Kidney (tissue), 14 donors: Measurements from ENCODE around the gene NCMAP. TPM values are rescaled to one million over a fixed set of nuclear protein-coding genes. Genes with fewer than 3 reads are reported as not detected.
"Not testable (repeated sequence)": the region's sequence is repeated elsewhere in the genome, so short reads cannot be mapped to it uniquely, and the experiment has no call there.

Experiments used
- DNase-seq, 5 donors: peaks; one replicate each; pipeline ENCODE4 v3.0.0-alpha.2; 2013 to 2020
- FAIRE-seq: peaks from 2 replicates; lab custom pipeline; 2012; peaks lifted over from hg19 to GRCh38; lab: Jason Lieb, UNC
- H3K27ac ChIP-seq, 2 donors: one replicate each; pipeline ENCODE4 v1.7.0; 2013; ENCODE audit warnings: low read depth in 2 of 2, low read length in 2 of 2, inconsistent platforms in 1 of 2
- H3K27me3 ChIP-seq: one replicate; pipeline ENCODE4 v1.7.1; 2013; ENCODE audit warnings: low read length, inconsistent platforms; ENCODE audit not compliant: control insufficient read depth, insufficient read depth
- H3K36me3 ChIP-seq, 3 donors: one replicate each; pipeline versions ENCODE4 v1.7.0 to v1.7.1; 2013; ENCODE audit warnings: low read length in 3 of 3, control low read depth in 1 of 3, inconsistent platforms in 1 of 3; ENCODE audit not compliant: insufficient read depth in 3 of 3, control insufficient read depth in 2 of 3
- H3K4me1 ChIP-seq, 3 donors: one replicate each; pipeline versions ENCODE4 v1.7.0 to v1.7.1; 2013; ENCODE audit warnings: low read length in 3 of 3, inconsistent platforms in 1 of 3, low read depth in 1 of 3; ENCODE audit not compliant: control insufficient read depth in 2 of 3, insufficient read depth in 2 of 3
- H3K4me3 ChIP-seq, 3 donors: one replicate each; pipeline versions ENCODE4 v1.7.0 to v1.8.1; 2013; ENCODE audit warnings: low read length in 3 of 3, control low read depth in 1 of 3, inconsistent platforms in 1 of 3
- H3K9ac ChIP-seq, 3 donors: one replicate each; pipeline versions ENCODE4 v1.7.0 to v1.7.1; 2013; ENCODE audit warnings: low read length in 3 of 3, control low read depth in 1 of 3, inconsistent platforms in 1 of 3
- H3K9me3 ChIP-seq, 3 donors: one replicate each; pipeline versions ENCODE4 v1.7.0 to v1.7.1; 2013; ENCODE audit warnings: low read length in 3 of 3, control low read depth in 1 of 3, inconsistent platforms in 1 of 3; ENCODE audit not compliant: control insufficient read depth in 2 of 3, insufficient read depth in 1 of 3
- CTCF ChIP-seq: IDR thresholded peaks from 3 replicates; pipeline ENCODE4 v1.5.1; 2012; ENCODE audit warnings: mild to moderate bottlenecking, moderate library complexity, borderline replicate concordance; ENCODE audit not compliant: insufficient read depth; ENCODE audit errors: extremely low read depth
- intact Hi-C: fragments of 100-400 bp; cut with DNase I; formaldehyde crosslinking; loops from one replicate; pipeline ENCODE4 v1.11.1; 2022
- polyA plus RNA-seq: library from polyadenylated mRNA; stranded (reverse); fragments of 350-450 nt; fragmentation: Illumina TruSeq; extraction: RNeasy Lipid Tissue Mini Kit (QIAGEN cat#74804); gene quantifications from one replicate; pipeline ENCODE4 v1.2.3, GENCODE V29; 2014; ENCODE audit warnings: low read depth, low replicate concordance; ENCODE audit not compliant: insufficient read depth
- total RNA-seq: library from RNA; stranded (reverse); fragmentation: NEBNext Ultra II Directional; extraction: Animal tissue kit (Norgen Biotek cat#: 25700); gene quantifications from one replicate; pipeline ENCODE4 v1.2.1, GENCODE V29; 2021
- donor health status: control.
- donor health status: control.
- donor health status: control.
- donor health status: control.
- donor health status: control.
- donor health status: DM: yes; HTN: yes; CAD: no.
- donor health status: Normal renal cell carcinoma (clear cell type).

The NCMAP gene
- total and polyA plus RNA-seq, 2 donors from 2014 or later: 0.65 to 11.0 TPM

GRCh38 chr1:24544239-24544638 is 11.6 kb upstream of the NCMAP start:
- no peaks in the 10 kb centered on the region for H3K27me3 ChIP-seq
- H3K4me3 ChIP-seq: no peak overlapping the region
- H3K9me3 ChIP-seq: no peaks in the 10 kb centered on the region
- DNase-seq (peak in 1 of 5 donors; percentile 58), FAIRE-seq (no peak)
- no peak overlapping the region for H3K9ac ChIP-seq
- TF ChIP-seq CTCF: no peak
- H3K4me1 ChIP-seq: peaks cover 0 to 10% (median 3%) of the 10 kb centered on the region in 3 donors
- intact Hi-C loops: no loop called here
- no peak overlapping the region for H3K27ac ChIP-seq
- no peaks in the 10 kb centered on the region for H3K36me3 ChIP-seq

DNA sequence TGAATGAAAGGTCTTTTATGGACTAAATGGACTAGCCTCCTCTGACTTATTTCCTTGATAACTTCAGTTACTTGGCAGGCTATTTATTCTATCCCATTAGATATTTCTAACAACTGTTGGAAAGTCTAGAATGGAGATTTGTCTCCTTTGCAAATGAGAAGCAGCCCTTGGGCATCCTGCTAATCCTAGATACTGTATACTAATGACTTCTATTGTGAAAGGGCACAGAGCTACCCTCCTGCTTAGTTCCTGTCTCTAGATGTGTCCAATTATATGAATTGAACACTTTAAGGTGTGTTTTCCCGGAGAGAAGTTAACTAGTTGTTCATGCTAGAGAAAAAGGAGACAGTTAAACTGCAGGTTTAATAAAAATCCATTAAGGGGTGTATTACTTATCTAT is 10.2 kb upstream of the NCMAP start:
- H3K27me3 ChIP-seq: no peaks in the 10 kb centered on the region
- no peaks in the 10 kb centered on the region for H3K36me3 ChIP-seq
- H3K4me3 ChIP-seq: no peak overlapping the region
- DNase-seq: no peak
- no peak overlapping the region for H3K9ac ChIP-seq
- no peaks in the 10 kb centered on the region for H3K9me3 ChIP-seq
- no peak for FAIRE-seq
- peaks cover 0 to 5% (median 3%) of the 10 kb centered on the region in 3 donors for H3K4me1 ChIP-seq
- intact Hi-C loops: no loop called here
- no peak overlapping the region for H3K27ac ChIP-seq
- TF ChIP-seq CTCF: no peak

- no peaks in the 10 kb centered on the region for H3K36me3 ChIP-seq
- no peak for TF ChIP-seq CTCF
- no peak for FAIRE-seq
Observed at GRCh38 chr1:24547195-24547594, 8.7 kb upstream of the NCMAP start.

GRCh38 chr1:24548070-24548469 is 7.8 kb upstream of the NCMAP start:
- FAIRE-seq (no peak), DNase-seq (no peak)
- H3K4me3 ChIP-seq: no peak overlapping the region
- no peak overlapping the region for H3K9ac ChIP-seq
- H3K9me3 ChIP-seq: no peaks in the 10 kb centered on the region
- TF ChIP-seq CTCF: no peak
- H3K36me3 ChIP-seq: no peaks in the 10 kb centered on the region
- H3K4me1 ChIP-seq: no peaks in the 10 kb centered on the region
- intact Hi-C loops: no loop called here
- no peak overlapping the region for H3K27ac ChIP-seq
- no peaks in the 10 kb centered on the region for H3K27me3 ChIP-seq

More at GRCh38 chr1:24547195-24547594, 8.7 kb upstream of the NCMAP start:
- no peaks in the 10 kb centered on the region for H3K27me3 ChIP-seq
- no peaks in the 10 kb centered on the region for H3K4me1 ChIP-seq
- no peaks in the 10 kb centered on the region for H3K9me3 ChIP-seq
- H3K27ac ChIP-seq: no peak overlapping the region
- no peak overlapping the region for H3K9ac ChIP-seq
- H3K4me3 ChIP-seq: no peak overlapping the region
- no peak for DNase-seq
- intact Hi-C loops: no loop called here

- intact Hi-C loops, H3K9ac ChIP-seq, H3K4me1 ChIP-seq, H3K9me3 ChIP-seq, H3K36me3 ChIP-seq, H3K4me3 ChIP-seq, H3K27ac ChIP-seq, H3K27me3 ChIP-seq, DNase-seq: not testable (repeated sequence)
- FAIRE-seq: peak; percentile 25
Observed at GRCh38 chr1:24549210-24549609, 6.7 kb upstream of the NCMAP start.
